Measurements from ENCODE around the gene HDC. TPM values are rescaled to one million over a fixed set of nuclear protein-coding genes. Genes with fewer than 3 reads are reported as not detected.

Gene HDC
- total and polyA plus RNA-seq, 2 experiments from 2014 or later: not detected

GRCh38 chr15:50302581-50302980, 37.1 kb upstream of the HDC start:
- TF ChIP-seq EZH2 (IDR thresholded peaks at IDR 0.05; ENCODE audit: borderline replicate concordance) (no peak), EZH2phosphoT487 (IDR thresholded peaks at IDR 0.05; ENCODE audit: low read depth, severe bottlenecking, unreplicated experiment) (no peak), CTCF (IDR thresholded peaks at IDR 0.05; ENCODE audit: poor library complexity) (no peak)
- Histone ChIP-seq H4K20me1 (ENCODE audit: insufficient read depth, poor library complexity, severe bottlenecking) (no peaks in the 10 kb centered on the region), H3K4me3 (no peak overlapping the region), H3K27me3 (no peaks in the 10 kb centered on the region), H3K9me3 (ENCODE audit: low read depth) (peaks cover 3% of the 10 kb centered on the region), H3K36me3 (replicated peaks; ENCODE audit: insufficient read depth, low read depth) (no peaks in the 10 kb centered on the region), H3K9me2 (replicated peaks; ENCODE audit: insufficient read depth) (no peaks in the 10 kb centered on the region), H3K4me1 (ENCODE audit: insufficient read depth) (no peaks in the 10 kb centered on the region), H2AFZ (no peak overlapping the region), H3K4me2 (no peak overlapping the region), H3K27ac (no peak overlapping the region), H3K79me2 (no peaks in the 10 kb centered on the region)
- WGBS (ENCODE audit: low lambda C conversion rate, missing lambda C conversion rate): 75% methylated on average over 1 of the region's 1 CpG
- no peak for DNase-seq (ENCODE audit: low spot score)

- no peak for DNase-seq (ENCODE audit: low spot score)
- no peaks in the 10 kb centered on the region for H3K79me2 ChIP-seq
- no peak overlapping the region for H3K27ac ChIP-seq
- H3K4me1 ChIP-seq (ENCODE audit: insufficient read depth): no peaks in the 10 kb centered on the region
- H3K27me3 ChIP-seq: no peaks in the 10 kb centered on the region
- no peaks in the 10 kb centered on the region for H3K9me2 ChIP-seq (replicated peaks; ENCODE audit: insufficient read depth)
- 100% methylated on average over 2 of the region's 2 CpGs for WGBS (ENCODE audit: low lambda C conversion rate, missing lambda C conversion rate)
- H3K9me3 ChIP-seq (ENCODE audit: low read depth): no peaks in the 10 kb centered on the region
- no peak overlapping the region for H3K4me2 ChIP-seq
- no peak overlapping the region for H3K4me3 ChIP-seq
- TF ChIP-seq CTCF (IDR thresholded peaks at IDR 0.05; ENCODE audit: poor library complexity) (no peak), EZH2phosphoT487 (IDR thresholded peaks at IDR 0.05; ENCODE audit: low read depth, severe bottlenecking, unreplicated experiment) (no peak), EZH2 (IDR thresholded peaks at IDR 0.05; ENCODE audit: borderline replicate concordance) (no peak)
- H2AFZ ChIP-seq: no peak overlapping the region
- H3K36me3 ChIP-seq (replicated peaks; ENCODE audit: insufficient read depth, low read depth): no peaks in the 10 kb centered on the region
- H4K20me1 ChIP-seq (ENCODE audit: insufficient read depth, poor library complexity, severe bottlenecking): no peaks in the 10 kb centered on the region
These were observed 32.8 kb upstream of the HDC start for GRCh38 chr15:50298340-50298739.

GRCh38 chr15:50295966-50296365, 30.4 kb upstream of the HDC start:
- H3K79me2 ChIP-seq: no peaks in the 10 kb centered on the region
- no peaks in the 10 kb centered on the region for H3K36me3 ChIP-seq (replicated peaks; ENCODE audit: insufficient read depth, low read depth)
- H3K4me1 ChIP-seq (ENCODE audit: insufficient read depth): no peaks in the 10 kb centered on the region
- H2AFZ ChIP-seq: no peak overlapping the region
- no peaks in the 10 kb centered on the region for H3K9me2 ChIP-seq (replicated peaks; ENCODE audit: insufficient read depth)
- no peak overlapping the region for H3K4me3 ChIP-seq
- H3K9me3 ChIP-seq (ENCODE audit: low read depth): no peaks in the 10 kb centered on the region
- no peak for DNase-seq (ENCODE audit: low spot score)
- no peak overlapping the region for H3K27ac ChIP-seq
- 93% methylated on average over 1 of the region's 1 CpG for WGBS (ENCODE audit: low lambda C conversion rate, missing lambda C conversion rate)
- TF ChIP-seq EZH2phosphoT487 (IDR thresholded peaks at IDR 0.05; ENCODE audit: low read depth, severe bottlenecking, unreplicated experiment): no peak
- no peak for TF ChIP-seq CTCF (IDR thresholded peaks at IDR 0.05; ENCODE audit: poor library complexity)
- no peak for TF ChIP-seq EZH2 (IDR thresholded peaks at IDR 0.05; ENCODE audit: borderline replicate concordance)
- H3K4me2 ChIP-seq: no peak overlapping the region
- no peaks in the 10 kb centered on the region for H3K27me3 ChIP-seq
- H4K20me1 ChIP-seq (ENCODE audit: insufficient read depth, poor library complexity, severe bottlenecking): no peaks in the 10 kb centered on the region

- no peak overlapping the region for H3K4me3 ChIP-seq
- H4K20me1 ChIP-seq (ENCODE audit: insufficient read depth, poor library complexity, severe bottlenecking): no peaks in the 10 kb centered on the region
- H3K36me3 ChIP-seq (replicated peaks; ENCODE audit: insufficient read depth, low read depth): no peaks in the 10 kb centered on the region
- H3K9me3 ChIP-seq (ENCODE audit: low read depth): no peaks in the 10 kb centered on the region
- H3K4me1 ChIP-seq (ENCODE audit: insufficient read depth): no peaks in the 10 kb centered on the region
- no peak overlapping the region for H3K27ac ChIP-seq
- 97% methylated on average over 2 of the region's 2 CpGs for WGBS (ENCODE audit: low lambda C conversion rate, missing lambda C conversion rate)
- H3K79me2 ChIP-seq: no peaks in the 10 kb centered on the region
- DNase-seq (ENCODE audit: low spot score): no peak
- H2AFZ ChIP-seq: no peak overlapping the region
- no peak for TF ChIP-seq EZH2phosphoT487 (IDR thresholded peaks at IDR 0.05; ENCODE audit: low read depth, severe bottlenecking, unreplicated experiment)
- no peak for TF ChIP-seq EZH2 (IDR thresholded peaks at IDR 0.05; ENCODE audit: borderline replicate concordance)
- TF ChIP-seq CTCF (IDR thresholded peaks at IDR 0.05; ENCODE audit: poor library complexity): no peak
- H3K27me3 ChIP-seq: no peaks in the 10 kb centered on the region
- H3K9me2 ChIP-seq (replicated peaks; ENCODE audit: insufficient read depth): peaks cover under 1% of the 10 kb centered on the region
- H3K4me2 ChIP-seq: no peak overlapping the region
These were observed 24.2 kb upstream of the HDC start for GRCh38 chr15:50289749-50290148.

Measured in hepatocyte (in vitro differentiated cells).